Neural progenitor cell (in vitro differentiated cells): ENCODE measurements around the gene TPCN1. TPM values are rescaled to one million over a fixed set of nuclear protein-coding genes. Genes with fewer than 3 reads are reported as not detected.

Source experiments
- DNase-seq: peaks from one replicate; pipeline ENCODE4 v3.0.0-alpha.2; 2016; ENCODE audit warnings: low spot score
- H2AFZ ChIP-seq: fragments of 200-600 bp; sonication (generic); replicated peaks from 2 replicates; pipeline ENCODE4 v1.6.1; 2016; ENCODE audit warnings: antibody characterized with exemption
- H3F3A ChIP-seq: fragments of 200-600 bp; sonication (generic); 2 replicates; pipeline ENCODE4 v1.6.1; 2016; ENCODE audit warnings: antibody characterized with exemption, low read depth
- H3K27ac ChIP-seq: fragments of 200-600 bp; sonication (generic); 2 replicates; pipeline ENCODE4 v1.5.1; 2016; ENCODE audit warnings: mild to moderate bottlenecking
- H3K27me3 ChIP-seq: fragments of 200-600 bp; sonication (generic); 2 replicates; pipeline ENCODE4 v1.6.1; 2016; ENCODE audit warnings: mild to moderate bottlenecking, moderate library complexity
- H3K36me3 ChIP-seq: fragments of 200-600 bp; sonication (generic); 2 replicates; pipeline ENCODE4 v1.5.1; 2016
- H3K4me1 ChIP-seq: fragments of 200-600 bp; sonication (generic); 2 replicates; pipeline ENCODE4 v1.6.1; 2016; ENCODE audit warnings: mixed run types
- H3K4me2 ChIP-seq: fragments of 200-600 bp; sonication (generic); 2 replicates; pipeline ENCODE4 v1.6.1; 2016
- H3K4me3 ChIP-seq: fragments of 200-600 bp; sonication (generic); 2 replicates; pipeline ENCODE4 v1.5.1; 2016
- H3K79me2 ChIP-seq: fragments of 200-600 bp; sonication (generic); 2 replicates; pipeline ENCODE4 v1.6.1; 2016; ENCODE audit warnings: low read depth
- H3K9ac ChIP-seq: fragments of 200-600 bp; sonication (generic); 2 replicates; pipeline ENCODE4 v1.6.1; 2016
- H3K9me3 ChIP-seq: fragments of 200-600 bp; sonication (generic); 2 replicates; pipeline ENCODE4 v1.5.1; 2016; ENCODE audit warnings: low read depth
- H4K20me1 ChIP-seq: fragments of 200-600 bp; sonication (generic); 2 replicates; pipeline ENCODE4 v1.6.1; 2016; ENCODE audit warnings: low read depth
- H3K27ac Mint-ChIP-seq: 3 replicates; pipeline ENCODE4 v1.8.0; 2021; ENCODE audit warnings: mixed read lengths
- H3K27me3 Mint-ChIP-seq: 2 replicates; pipeline ENCODE4 v1.8.0; 2022; ENCODE audit warnings: low read depth, mild to moderate bottlenecking, inconsistent platforms, moderate library complexity, mixed read lengths; ENCODE audit not compliant: insufficient read depth
- H3K36me3 Mint-ChIP-seq: 3 replicates; pipeline ENCODE4 v1.8.0; 2021; ENCODE audit warnings: mixed read lengths
- H3K4me1 Mint-ChIP-seq: 3 replicates; pipeline ENCODE4 v1.8.0; 2021; ENCODE audit warnings: mixed read lengths
- H3K4me3 Mint-ChIP-seq: 3 replicates; pipeline ENCODE4 v1.8.0; 2021; ENCODE audit warnings: mild to moderate bottlenecking, moderate library complexity, mixed read lengths
- H3K9me3 Mint-ChIP-seq: 3 replicates; pipeline ENCODE4 v1.8.0; 2020; ENCODE audit warnings: mixed read lengths
- EZH2 ChIP-seq: fragments of 200-600 bp; sonication (generic); IDR thresholded peaks from 2 replicates; pipeline ENCODE4 v1.6.1; 2017; ENCODE audit warnings: antibody characterized with exemption, mild to moderate bottlenecking, moderate library complexity
- EZH2phosphoT487 ChIP-seq: fragments of 200-600 bp; sonication (generic); IDR thresholded peaks from 2 replicates; pipeline ENCODE4 v1.6.1; 2017; ENCODE audit warnings: antibody characterized with exemption
- total RNA-seq: library from RNA; depleted of rRNA; stranded (reverse); fragments of >200 nt; gene quantifications from 2 replicates; pipeline ENCODE4 v1.2.3, GENCODE V29; 2015; ENCODE audit warnings: low replicate concordance
- TF ChIP-seq, protein P1 (sequence below): fragments of 200-600 bp; sonication (generic); IDR thresholded peaks from 2 replicates; pipeline ENCODE4 v1.5.1; 2017; ENCODE audit warnings: antibody characterized with exemption, mild to moderate bottlenecking

The TPCN1 gene
- total RNA-seq, 1 donor from 2014 or later, result 12.2 TPM

DNA sequence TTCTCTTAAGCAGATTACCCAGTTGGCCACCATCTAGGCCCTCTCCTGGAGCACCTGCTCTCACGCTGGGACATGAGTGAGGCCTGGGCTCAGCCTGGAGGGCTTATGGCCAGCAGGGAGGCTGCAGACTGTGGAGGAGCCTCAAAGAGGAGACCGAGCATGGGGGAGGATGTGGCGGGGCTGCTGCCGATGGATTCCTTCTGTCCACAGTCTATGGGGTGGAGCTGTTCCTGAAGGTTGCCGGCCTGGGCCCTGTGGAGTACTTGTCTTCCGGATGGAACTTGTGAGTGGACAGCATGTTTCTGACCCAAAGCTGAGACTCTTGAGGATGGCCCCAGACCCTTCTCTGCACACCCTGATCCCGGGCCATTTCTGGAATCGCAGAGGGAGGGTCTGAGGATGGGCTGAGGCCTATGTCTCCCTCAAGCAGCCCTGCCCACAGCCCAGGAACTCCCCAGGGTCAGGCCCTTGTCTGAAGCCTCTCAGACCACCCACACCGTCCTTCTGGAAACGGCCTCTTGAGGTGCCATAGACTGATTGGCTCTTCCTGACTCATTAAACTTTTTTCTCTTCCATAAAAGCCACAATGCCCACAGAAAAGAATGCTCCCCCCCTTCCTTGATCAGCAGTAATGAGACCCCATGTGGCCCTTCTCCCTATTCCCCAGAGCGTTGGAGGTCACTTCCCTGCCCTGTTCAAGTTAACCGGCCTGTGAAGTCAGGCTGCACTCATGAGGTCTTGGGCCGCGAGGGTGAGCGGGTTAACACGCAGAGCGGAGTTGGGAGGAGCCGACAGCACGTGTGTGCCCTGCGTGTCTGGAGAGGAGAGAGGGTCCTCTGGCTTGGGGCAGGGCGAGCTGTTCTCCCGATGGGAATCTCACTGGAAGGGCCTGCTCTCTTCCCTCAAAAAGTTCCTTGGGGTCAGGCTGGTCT is 64.7 kb downstream of the TPCN1 start:
- Histone ChIP-seq H3K36me3 (no peaks in the 10 kb centered on the region), H2AFZ (no peak overlapping the region), H3K9me3 (no peaks in the 10 kb centered on the region), H3K79me2 (no peaks in the 10 kb centered on the region), H4K20me1 (no peaks in the 10 kb centered on the region), H3F3A (no peaks in the 10 kb centered on the region), H3K27me3 (no peaks in the 10 kb centered on the region), H3K9ac (no peak overlapping the region), H3K27ac (no peak overlapping the region), H3K4me3 (no peak overlapping the region), H3K4me1 (no peaks in the 10 kb centered on the region), H3K4me2 (no peak overlapping the region)
- no peak overlapping the region for H3K4me3 Mint-ChIP-seq
- no peak for DNase-seq
- H3K4me1 Mint-ChIP-seq, result peaks cover 13% of the 10 kb centered on the region
- peaks cover 2% of the 10 kb centered on the region for H3K27me3 Mint-ChIP-seq
- no peaks in the 10 kb centered on the region for H3K9me3 Mint-ChIP-seq
- peak overlapping the region; percentile 2 for H3K27ac Mint-ChIP-seq
- peaks cover 5% of the 10 kb centered on the region for H3K36me3 Mint-ChIP-seq
- TF ChIP-seq EZH2 (no peak), EZH2phosphoT487 (no peak)
- TF ChIP-seq, protein P1, sequence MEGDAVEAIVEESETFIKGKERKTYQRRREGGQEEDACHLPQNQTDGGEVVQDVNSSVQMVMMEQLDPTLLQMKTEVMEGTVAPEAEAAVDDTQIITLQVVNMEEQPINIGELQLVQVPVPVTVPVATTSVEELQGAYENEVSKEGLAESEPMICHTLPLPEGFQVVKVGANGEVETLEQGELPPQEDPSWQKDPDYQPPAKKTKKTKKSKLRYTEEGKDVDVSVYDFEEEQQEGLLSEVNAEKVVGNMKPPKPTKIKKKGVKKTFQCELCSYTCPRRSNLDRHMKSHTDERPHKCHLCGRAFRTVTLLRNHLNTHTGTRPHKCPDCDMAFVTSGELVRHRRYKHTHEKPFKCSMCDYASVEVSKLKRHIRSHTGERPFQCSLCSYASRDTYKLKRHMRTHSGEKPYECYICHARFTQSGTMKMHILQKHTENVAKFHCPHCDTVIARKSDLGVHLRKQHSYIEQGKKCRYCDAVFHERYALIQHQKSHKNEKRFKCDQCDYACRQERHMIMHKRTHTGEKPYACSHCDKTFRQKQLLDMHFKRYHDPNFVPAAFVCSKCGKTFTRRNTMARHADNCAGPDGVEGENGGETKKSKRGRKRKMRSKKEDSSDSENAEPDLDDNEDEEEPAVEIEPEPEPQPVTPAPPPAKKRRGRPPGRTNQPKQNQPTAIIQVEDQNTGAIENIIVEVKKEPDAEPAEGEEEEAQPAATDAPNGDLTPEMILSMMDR, result no peak

DNA sequence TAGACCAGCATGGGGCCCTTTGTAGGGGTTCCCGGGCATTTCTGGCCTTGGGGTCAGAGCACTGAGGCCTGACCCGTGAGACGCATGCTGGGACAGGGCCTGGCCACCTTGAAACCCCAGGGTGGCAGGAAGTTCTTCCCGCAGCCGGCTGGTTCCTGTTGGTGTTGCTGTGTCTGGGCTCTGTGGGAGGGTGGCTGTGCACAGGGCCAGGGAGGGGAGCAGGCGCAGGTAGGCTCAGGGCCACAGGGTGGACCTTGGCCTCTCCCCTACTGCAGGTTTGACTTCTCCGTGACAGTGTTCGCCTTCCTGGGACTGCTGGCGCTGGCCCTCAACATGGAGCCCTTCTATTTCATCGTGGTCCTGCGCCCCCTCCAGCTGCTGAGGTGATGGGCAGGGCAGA is 65.4 kb downstream of the TPCN1 start:
- Histone ChIP-seq H3F3A (no peaks in the 10 kb centered on the region), H3K9me3 (no peaks in the 10 kb centered on the region), H3K4me2 (no peak overlapping the region), H3K4me3 (no peak overlapping the region), H3K27me3 (no peaks in the 10 kb centered on the region), H2AFZ (no peak overlapping the region), H4K20me1 (no peaks in the 10 kb centered on the region), H3K9ac (no peak overlapping the region), H3K79me2 (no peaks in the 10 kb centered on the region), H3K36me3 (no peaks in the 10 kb centered on the region), H3K4me1 (no peaks in the 10 kb centered on the region), H3K27ac (no peak overlapping the region)
- peaks cover 5% of the 10 kb centered on the region for H3K27me3 Mint-ChIP-seq
- H3K27ac Mint-ChIP-seq, result peak overlapping the region; percentile 86
- no peak overlapping the region for H3K4me3 Mint-ChIP-seq
- peaks cover 5% of the 10 kb centered on the region for H3K36me3 Mint-ChIP-seq
- DNase-seq, result no peak
- peaks cover 13% of the 10 kb centered on the region for H3K4me1 Mint-ChIP-seq
- no peaks in the 10 kb centered on the region for H3K9me3 Mint-ChIP-seq
- TF ChIP-seq, protein P1, result no peak
- TF ChIP-seq EZH2 (no peak), EZH2phosphoT487 (no peak)

DNA sequence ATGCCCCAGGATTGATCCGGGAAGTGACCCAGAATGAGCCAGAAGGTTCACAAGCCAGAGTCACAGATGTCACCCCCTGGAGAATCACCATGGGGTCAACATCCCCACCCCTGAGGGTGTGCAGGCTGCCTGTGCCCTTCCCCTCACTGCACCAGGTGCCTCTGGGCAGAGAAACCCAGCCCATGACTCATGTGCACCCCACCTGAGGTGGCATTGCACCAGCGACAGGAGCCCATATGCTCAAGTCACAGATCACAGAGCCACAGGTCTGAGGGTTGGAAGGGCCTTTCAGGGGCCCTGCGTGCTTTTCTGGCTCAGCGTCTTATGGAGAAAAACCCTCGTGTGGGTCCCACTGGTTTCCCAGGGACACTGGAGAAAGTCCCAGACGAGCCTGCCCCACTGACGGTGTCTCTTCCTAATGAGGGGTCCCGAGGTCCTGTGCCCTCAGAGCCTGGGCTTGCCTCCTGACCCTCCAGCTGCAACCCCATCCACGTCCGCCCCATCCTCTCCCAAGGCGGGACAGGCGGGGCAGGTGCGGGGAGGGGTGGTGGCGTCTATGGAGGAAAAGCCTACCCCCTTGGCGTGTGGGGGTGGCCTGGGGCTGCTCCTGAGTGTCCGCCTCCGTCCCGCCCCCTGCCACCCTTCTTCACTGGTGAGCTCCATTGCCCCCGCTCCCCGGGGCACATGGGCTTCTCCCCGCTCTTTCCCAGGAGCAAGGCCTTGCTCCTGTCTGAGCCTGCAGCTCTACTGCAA is 66.1 kb downstream of the TPCN1 start:
- Mint-ChIP-seq H3K9me3 (no peaks in the 10 kb centered on the region), H3K27me3 (peaks cover 5% of the 10 kb centered on the region), H3K36me3 (peaks cover 5% of the 10 kb centered on the region), H3K27ac (peak overlapping the region; percentile 86), H3K4me1 (peaks cover 13% of the 10 kb centered on the region), H3K4me3 (no peak overlapping the region)
- Histone ChIP-seq H3K9ac (no peak overlapping the region), H4K20me1 (no peaks in the 10 kb centered on the region), H3K79me2 (no peaks in the 10 kb centered on the region), H3K4me2 (no peak overlapping the region), H3K27ac (no peak overlapping the region), H3K4me3 (no peak overlapping the region), H3K4me1 (no peaks in the 10 kb centered on the region), H3K9me3 (no peaks in the 10 kb centered on the region), H3K36me3 (no peaks in the 10 kb centered on the region), H3F3A (no peaks in the 10 kb centered on the region), H2AFZ (no peak overlapping the region), H3K27me3 (no peaks in the 10 kb centered on the region)
- DNase-seq, result no peak
- TF ChIP-seq, protein P1, result no peak
- TF ChIP-seq EZH2, result no peak
- no peak for TF ChIP-seq EZH2phosphoT487
